GM21367 (cell line): ENCODE measurements around the gene SH3YL1.

Source experiments
- ATAC-seq: cut with Tn5 transposase; IDR thresholded peaks from one replicate; pipeline ENCODE4 v1.9.1; 2021; ENCODE audit not compliant: unreplicated experiment

The SH3YL1 gene

GRCh38 chr2:228115-228514 is 35.7 kb downstream of the SH3YL1 start:
- no peak for ATAC-seq

- no peak for ATAC-seq
Measured at GRCh38 chr2:223971-224760, 39.7 kb downstream of the SH3YL1 start.

- ATAC-seq = no peak
Measured at GRCh38 chr2:223451-223850, 40.4 kb downstream of the SH3YL1 start.

GRCh38 chr2:216068-216467 is 47.8 kb downstream of the SH3YL1 start:
- no peak for ATAC-seq

- no peak for ATAC-seq
Measured at GRCh38 chr2:213932-214693, 49.7 kb downstream of the SH3YL1 start.

- no peak for ATAC-seq
Measured at GRCh38 chr2:211486-212184, 52.2 kb downstream of the SH3YL1 start.

- no peak for ATAC-seq
Measured at GRCh38 chr2:210660-211059, 53.2 kb downstream of the SH3YL1 start.

GRCh38 chr2:209470-209869 is 54.4 kb downstream of the SH3YL1 start:
- no peak for ATAC-seq

- ATAC-seq = no peak
Measured at GRCh38 chr2:208335-208734, 55.5 kb downstream of the SH3YL1 start.

GRCh38 chr2:203984-204383 is 59.8 kb downstream of the SH3YL1 start:
- no peak for ATAC-seq

GRCh38 chr2:203401-203800 is 60.4 kb downstream of the SH3YL1 start:
- ATAC-seq = no peak

GRCh38 chr2:202945-203344 is 60.9 kb downstream of the SH3YL1 start:
- no peak for ATAC-seq

- no peak for ATAC-seq
Measured at GRCh38 chr2:201648-202433, 62.0 kb downstream of the SH3YL1 start.

- ATAC-seq = no peak
Measured at GRCh38 chr2:199041-199966, 64.5 kb downstream of the SH3YL1 start.

GRCh38 chr2:196406-196805 is 67.4 kb downstream of the SH3YL1 start:
- ATAC-seq = no peak

- no peak for ATAC-seq
Measured at GRCh38 chr2:195932-196331, 67.9 kb downstream of the SH3YL1 start.

GRCh38 chr2:193141-193671 is 70.6 kb downstream of the SH3YL1 start:
- no peak for ATAC-seq

GRCh38 chr2:191311-192190 is 72.3 kb downstream of the SH3YL1 start:
- no peak for ATAC-seq

GRCh38 chr2:187825-188224 is 76.0 kb downstream of the SH3YL1 start:
- ATAC-seq = no peak
